H1 (cell line): ENCODE results near the gene PLPPR3. TPM values are rescaled to one million over a fixed set of nuclear protein-coding genes. Genes with fewer than 3 reads are reported as not detected.

Source experiments
- CTCF ChIA-PET: fragments of 300-600 bp; sonication (Branson Sonifier 250); formaldehyde crosslinking; loops from one replicate; lab custom pipeline; 2021; ENCODE audit not compliant: partially characterized antibody; lab: Charles Lee
- POLR2A ChIA-PET: fragments of 300-600 bp; sonication (Branson Sonifier 250); formaldehyde crosslinking; loops from one replicate; lab custom pipeline; 2021; ENCODE audit warnings: inconsistent platforms; ENCODE audit not compliant: partially characterized antibody; lab: Charles Lee
- DNase-seq, 2 experiments: peaks; one replicate each; pipeline versions ENCODE4 v3.0.0 to v3.0.0-alpha.2; 2010 to 2022; ENCODE audit warnings: low spot score in 2 of 2, low read depth in 1 of 2, mixed read lengths in 1 of 2
- FAIRE-seq: peaks from 2 replicates; lab custom pipeline; 2011; peaks lifted over from hg19 to GRCh38; lab: Jason Lieb, UNC
- H2AFZ ChIP-seq: 2 replicates; pipeline ENCODE4 v1.8.1; 2012; ENCODE audit warnings: low read length, inconsistent platforms
- H2AK5ac ChIP-seq: 2 replicates; pipeline ENCODE4 v1.6.1; 2013; ENCODE audit warnings: low read depth, low read length
- H2BK120ac ChIP-seq: replicated peaks from 2 replicates; pipeline ENCODE3; 2013; ENCODE audit warnings: low read depth, low read length, inconsistent platforms
- H2BK12ac ChIP-seq: 2 replicates; pipeline ENCODE4 v1.6.1; 2013; ENCODE audit warnings: low read depth, low read length
- H2BK15ac ChIP-seq: 2 replicates; pipeline ENCODE4 v1.6.1; 2013; ENCODE audit warnings: low read length
- H2BK20ac ChIP-seq: 2 replicates; pipeline ENCODE4 v1.6.1; 2013; ENCODE audit warnings: low read length
- H2BK5ac ChIP-seq: 2 replicates; pipeline ENCODE4 v1.6.1; 2013; ENCODE audit warnings: low read depth, low read length
- H3K14ac ChIP-seq: 2 replicates; pipeline ENCODE4 v1.6.1; 2013; ENCODE audit warnings: inconsistent platforms; ENCODE audit not compliant: insufficient read length
- H3K18ac ChIP-seq: 2 replicates; pipeline ENCODE4 v1.6.1; 2013; ENCODE audit warnings: low read length; ENCODE audit errors: extremely low read depth
- H3K23ac ChIP-seq: 2 replicates; pipeline ENCODE4 v1.6.1; 2013; ENCODE audit warnings: inconsistent platforms; ENCODE audit not compliant: insufficient read length
- H3K23me2 ChIP-seq: 2 replicates; pipeline ENCODE4 v1.6.1; 2013; ENCODE audit warnings: low read depth, low read length
- H3K27ac ChIP-seq: 2 replicates; pipeline ENCODE4 v1.6.1; 2011; ENCODE audit warnings: low read depth, low read length, inconsistent platforms
- H3K27me3 ChIP-seq, 4 experiments: replicated peaks in 1 of 4; 1 replicate in 1 of 4; 2 replicates in 3 of 4; pipeline versions ENCODE4 v1.6.1 to v1.8.1; 2011 to 2013; ENCODE audit warnings: low read length in 3 of 4, mild to moderate bottlenecking in 3 of 4, inconsistent platforms in 2 of 4, mixed read lengths in 2 of 4, moderate library complexity in 1 of 4; ENCODE audit not compliant: control insufficient read depth in 3 of 4, insufficient read depth in 3 of 4; ENCODE audit errors: extremely low read depth in 1 of 4
- H3K36me3 ChIP-seq, 4 experiments: 2 replicates each; pipeline versions ENCODE4 v1.6.1 to v1.8.1; 2011 to 2013; ENCODE audit warnings: mild to moderate bottlenecking in 4 of 4, low read length in 3 of 4, moderate library complexity in 2 of 4, control low read depth in 1 of 4, inconsistent platforms in 1 of 4; ENCODE audit not compliant: insufficient read depth in 4 of 4, control insufficient read depth in 2 of 4
- H3K4ac ChIP-seq: replicated peaks from 2 replicates; pipeline ENCODE3; 2013; ENCODE audit warnings: low read length, low read depth, mixed read lengths, inconsistent platforms; ENCODE audit not compliant: insufficient read length
- H3K4me1 ChIP-seq, 4 experiments: replicated peaks in 1 of 4; 1 replicate in 1 of 4; 2 replicates in 3 of 4; pipeline versions ENCODE4 v1.6.1 to v1.8.1; 2011 to 2013; ENCODE audit warnings: low read length in 3 of 4, inconsistent platforms in 2 of 4, mixed read lengths in 1 of 4; ENCODE audit not compliant: insufficient read depth in 4 of 4, control insufficient read depth in 3 of 4
- H3K4me2 ChIP-seq, 2 experiments: 2 replicates each; pipeline versions ENCODE4 v1.6.1 to v1.8.1; 2011 to 2013; ENCODE audit warnings: low read depth in 2 of 2, low read length in 2 of 2, control low read depth in 1 of 2, inconsistent platforms in 1 of 2, mild to moderate bottlenecking in 1 of 2; ENCODE audit not compliant: insufficient read depth in 1 of 2
- H3K4me3 ChIP-seq, 4 experiments: fragments of 200-600, 300-600 bp in 1 of 4; sonication (generic), shearing (Covaris generic), sonication (Bioruptor Twin) in 1 of 4; 2 replicates each; pipeline versions ENCODE4 v1.5.1 to v1.8.1; 2011 to 2016; ENCODE audit warnings: low read length in 4 of 4, low read depth in 3 of 4, control low read depth in 2 of 4, inconsistent platforms in 2 of 4, mild to moderate bottlenecking in 2 of 4, mixed read lengths in 1 of 4, moderate library complexity in 1 of 4; ENCODE audit not compliant: insufficient read depth in 2 of 4; ENCODE audit errors: extremely low read depth in 1 of 4
- H3K56ac ChIP-seq: replicated peaks from 2 replicates; pipeline ENCODE3; 2013; ENCODE audit warnings: low read depth, mild to moderate bottlenecking, mixed read lengths, low read length, inconsistent platforms; ENCODE audit not compliant: insufficient read length
- H3K79me1 ChIP-seq: 2 replicates; pipeline ENCODE4 v1.6.1; 2013; ENCODE audit warnings: low read depth, low read length, control low read depth
- H3K79me2 ChIP-seq, 2 experiments: 2 replicates each; pipeline versions ENCODE4 v1.6.1 to v1.8.1; 2012 to 2013; ENCODE audit warnings: low read length in 2 of 2, mild to moderate bottlenecking in 2 of 2, inconsistent platforms in 1 of 2; ENCODE audit not compliant: insufficient read depth in 2 of 2, control insufficient read depth in 1 of 2
- H3K9ac ChIP-seq, 4 experiments: replicated peaks in 1 of 4; 1 replicate in 1 of 4; 2 replicates in 3 of 4; pipeline versions ENCODE4 v1.6.1 to v1.8.1; 2011 to 2013; ENCODE audit warnings: low read depth in 3 of 4, low read length in 3 of 4, control low read depth in 2 of 4, mild to moderate bottlenecking in 2 of 4, moderate library complexity in 2 of 4, inconsistent platforms in 1 of 4; ENCODE audit errors: extremely low read depth in 1 of 4
- H3K9me3 ChIP-seq, 2 experiments: 2 replicates each; pipeline versions ENCODE4 v1.6.1 to v1.8.1; 2012 to 2013; ENCODE audit warnings: mild to moderate bottlenecking in 2 of 2, moderate library complexity in 2 of 2, control low read depth in 1 of 2, inconsistent platforms in 1 of 2, low read depth in 1 of 2, low read length in 1 of 2, mixed read lengths in 1 of 2; ENCODE audit not compliant: insufficient read depth in 2 of 2
- H4K20me1 ChIP-seq, 2 experiments: replicated peaks in 1 of 2; 2 replicates each; pipeline versions ENCODE3 to v1.8.1; 2011 to 2013; ENCODE audit warnings: inconsistent platforms in 2 of 2, low read length in 2 of 2, mild to moderate bottlenecking in 1 of 2; ENCODE audit not compliant: insufficient read depth in 2 of 2, control insufficient read depth in 1 of 2
- H4K5ac ChIP-seq: 2 replicates; pipeline ENCODE4 v1.6.1; 2013; ENCODE audit warnings: low read length, low read depth, mixed read lengths, inconsistent platforms; ENCODE audit not compliant: insufficient read length
- H4K8ac ChIP-seq: 2 replicates; pipeline ENCODE4 v1.8.0; 2013; ENCODE audit warnings: mild to moderate bottlenecking, moderate library complexity, low read length, inconsistent platforms; ENCODE audit not compliant: insufficient read depth; ENCODE audit errors: extremely low read depth
- H4K91ac ChIP-seq: replicated peaks from 2 replicates; pipeline ENCODE3; 2013; ENCODE audit warnings: low read length, mixed read lengths, inconsistent platforms; ENCODE audit not compliant: insufficient read length
- POLR2A ChIP-seq, 2 experiments: IDR thresholded peaks; 1 replicate in 1 of 2; 2 replicates in 1 of 2; pipeline ENCODE4 v1.6.1; 2011; ENCODE audit warnings: low read depth in 2 of 2, low read length in 2 of 2, mild to moderate bottlenecking in 2 of 2; ENCODE audit errors: control extremely low read depth in 1 of 2
- POLR2AphosphoS5 ChIP-seq: IDR thresholded peaks from 2 replicates; pipeline ENCODE4 v1.6.1; 2011; ENCODE audit warnings: low read depth, low read length
- SP1 ChIP-seq: IDR thresholded peaks from 2 replicates; pipeline ENCODE4 v1.6.1; 2011; ENCODE audit warnings: low read depth, low read length
- WGBS, 2 experiments: shearing (Covaris generic) in 1 of 2; methylation state at CpG; one replicate each; pipeline versions ENCODE4 v1.1.6 to v1.1.7; 2013 to 2015; ENCODE audit warnings: low lambda C conversion rate in 2 of 2, mixed read lengths in 2 of 2, inconsistent platforms in 1 of 2, low coverage in 1 of 2, missing lambda C conversion rate in 1 of 2; ENCODE audit not compliant: insufficient replicate concordance in 2 of 2, insufficient coverage in 1 of 2, insufficient read length in 1 of 2; ENCODE audit errors: extremely low coverage in 1 of 2, missing lambda C conversion rate in 1 of 2; 5-methylcytosine and 5-hydroxymethylcytosine counted together
- polyA plus RNA-seq, 7 experiments: library from polyadenylated mRNA; depleted of rRNA in 3 of 7; stranded (reverse) in 5 of 7; unstranded in 2 of 7; fragments of >200 nt in 5 of 7; fragments of 200-250 nt in 2 of 7; gene quantifications; 1 replicate in 5 of 7; 2 replicates in 1 of 7; 4 replicates in 1 of 7; pipeline versions ENCODE4 v1.2.1 to v1.2.3, GENCODE V29; 2011 to 2013; ENCODE audit warnings: missing spikeins in 2 of 7, mixed read lengths in 2 of 7
- total RNA-seq: library from RNA; stranded (reverse); fragmentation: NEBNext Ultra II Directional; extraction: Animal tissue kit (Norgen Biotek cat#: 25700); gene quantifications from 2 replicates; pipeline ENCODE4 v1.2.1, GENCODE V29; 2021

Gene PLPPR3
- total and polyA plus RNA-seq, 2 of the 8 experiments (the other 6 are each of a cell fraction or from before 2014, with no cell fraction given), result 71.7 to 76.4 TPM

- POLR2A ChIA-PET, result interaction anchor here (0.6 to 16.9 kb wide), 9 partner anchors 7 to 182 kb away, joined by 3 to 277 read pairs (median 3); partner anchors contain the start of genes AZU1, PLPPR3 and PTBP1
- Histone ChIP-seq H2AK5ac (no peak overlapping the region), H3K36me3 (peaks cover 59 to 94% (median 81%) of the 10 kb centered on the region in 4 experiments), H4K8ac (peak overlapping the region; percentile 31; the same call in 1 of the 2 replicates), H4K5ac (no peak overlapping the region), H3K23me2 (no peaks in the 10 kb centered on the region; the same call in 1 of the 2 replicates), H4K91ac (no peak overlapping the region), H3K4ac (no peak overlapping the region), H2BK12ac (no peak overlapping the region), H2AFZ (no peak overlapping the region), H3K18ac (no peak overlapping the region), H3K79me2 (peaks cover 21 to 56% of the 10 kb centered on the region in 2 experiments; a peak in 3 of 4 replicates), H3K14ac (no peak overlapping the region), H2BK5ac (0 out of 2 replicates have a peak overlapping the region, but pooled peaks have one; percentile 8), H3K23ac (no peak overlapping the region), H3K79me1 (peaks cover 18% of the 10 kb centered on the region), H2BK15ac (no peak overlapping the region), H2BK20ac (no peak overlapping the region), H3K27me3 (no peaks in the 10 kb centered on the region), H3K9me3 (no peaks in the 10 kb centered on the region), H2BK120ac (no peak overlapping the region), H3K56ac (no peak overlapping the region), H3K4me3 (no peak overlapping the region), H3K9ac (no peak overlapping the region), H3K4me1 (no peaks in the 10 kb centered on the region; a peak in 3 of 7 replicates), H4K20me1 (peaks cover 49 to 61% of the 10 kb centered on the region in 2 experiments), H3K27ac (no peak overlapping the region), H3K4me2 (no peak overlapping the region)
- DNase-seq (no peak), FAIRE-seq (no peak)
- 92% methylated on average over 34 of the region's 34 CpGs; no CpG with 5 or more reads in 1 of the 2 experiments for WGBS, 2 experiments
- TF ChIP-seq SP1, result no peak
- TF ChIP-seq POLR2AphosphoS5, result peak; percentile 33; the same call in 1 of the 2 replicates
- TF ChIP-seq POLR2A (IDR thresholded peaks at IDR 0.05; ENCODE audit: control extremely low read depth in 1 of 2, low read depth in 2 of 2, low read length in 2 of 2), result 0 out of 3 replicates have a peak, but pooled peaks of 1 of the 2 experiments have one; percentile 9
- CTCF ChIA-PET, result interaction anchor here (0.7 to 1.7 kb wide), 4 partner anchors 8 to 92 kb away, joined by 3 to 4 read pairs (median 3); no protein-coding TSS in a partner anchor
Measured at GRCh38 chr19:806815-807421, 14.8 kb downstream of the PLPPR3 start.
